Activated CD4-positive, alpha-beta memory T cell treated with anti-CD3 and anti-CD28 coated beads, Interleukin-2, amount 10 ng/mL, durations not matched to agents 7 days and 5 days (primary cell): Measurements from ENCODE around the gene JMY. TPM values are rescaled to one million over a fixed set of nuclear protein-coding genes. Genes with fewer than 3 reads are reported as not detected.

ENCODE experiments used
- CTCF ChIA-PET: fragments of 350-600 bp; sonication (Branson Sonifier 250); formaldehyde crosslinking; loops from one replicate; lab custom pipeline; 2021; ENCODE audit warnings: antibody characterized with exemption, inconsistent platforms; lab: Charles Lee
- POLR2A ChIA-PET: fragments of 350-600 bp; sonication (Branson Sonifier 250); formaldehyde crosslinking; loops from one replicate; lab custom pipeline; 2021; ENCODE audit warnings: antibody characterized with exemption; lab: Charles Lee
- DNase-seq: peaks from one replicate; pipeline ENCODE4 v3.0.0-alpha.2; 2020
- H3K27ac Mint-ChIP-seq: one replicate; pipeline ENCODE4 v1.8.0; 2021; ENCODE audit warnings: mild to moderate bottlenecking, mixed read lengths
- H3K27me3 Mint-ChIP-seq: one replicate; pipeline ENCODE4 v1.8.0; 2021; ENCODE audit warnings: mixed read lengths
- H3K36me3 Mint-ChIP-seq: one replicate; pipeline ENCODE4 v1.8.0; 2021; ENCODE audit warnings: low read depth, mixed read lengths
- H3K4me1 Mint-ChIP-seq: one replicate; pipeline ENCODE4 v1.8.0; 2021; ENCODE audit warnings: mixed read lengths
- H3K4me3 Mint-ChIP-seq: one replicate; pipeline ENCODE4 v1.8.0; 2021; ENCODE audit warnings: mild to moderate bottlenecking, mixed read lengths
- H3K9me3 Mint-ChIP-seq: one replicate; pipeline ENCODE4 v1.8.0; 2021; ENCODE audit warnings: mixed read lengths
- total RNA-seq, 2 experiments: library from RNA; stranded (reverse); gene quantifications; one replicate each; pipeline ENCODE4 v1.2.3, GENCODE V29; 2021

JMY gene
- total RNA-seq, 2 experiments from 2014 or later: 8.5 to 9.0 TPM

DNA sequence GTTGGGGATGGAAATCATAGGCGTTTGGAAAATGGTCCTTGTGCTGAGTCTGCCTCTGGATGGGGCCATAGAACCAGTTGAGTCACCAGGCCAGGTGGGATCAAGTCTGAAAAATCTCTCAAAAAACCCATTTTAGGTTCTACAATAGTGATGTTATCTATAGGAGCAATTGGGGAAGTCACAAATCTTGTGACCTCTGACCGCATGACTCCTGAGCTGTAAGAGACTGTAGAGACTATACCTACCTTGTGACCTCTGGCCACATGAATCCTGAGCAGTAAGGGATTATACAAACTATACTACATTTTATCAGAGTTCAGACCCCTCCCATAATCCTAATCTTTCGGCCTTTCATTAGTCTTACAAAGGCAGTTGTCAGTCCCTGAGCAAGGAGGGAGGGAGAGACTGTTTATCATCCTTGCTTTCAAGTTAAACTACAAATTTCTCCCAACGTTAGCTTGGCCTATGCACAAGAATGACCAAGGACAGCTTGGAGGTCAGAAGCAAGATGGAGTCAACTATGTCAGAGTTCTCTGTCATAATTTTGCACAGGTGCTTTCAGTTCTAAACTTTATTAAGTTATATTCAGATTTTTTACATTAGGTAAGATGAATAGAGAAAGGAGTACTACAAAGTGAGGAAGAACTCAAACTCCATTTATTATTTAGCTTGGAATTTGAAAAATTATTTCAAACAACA is 11.5 kb upstream of the JMY start:
- peaks cover 8% of the 10 kb centered on the region for H3K4me1 Mint-ChIP-seq
- ChIA-PET POLR2A (no interaction called here), CTCF (no interaction called here)

DNA sequence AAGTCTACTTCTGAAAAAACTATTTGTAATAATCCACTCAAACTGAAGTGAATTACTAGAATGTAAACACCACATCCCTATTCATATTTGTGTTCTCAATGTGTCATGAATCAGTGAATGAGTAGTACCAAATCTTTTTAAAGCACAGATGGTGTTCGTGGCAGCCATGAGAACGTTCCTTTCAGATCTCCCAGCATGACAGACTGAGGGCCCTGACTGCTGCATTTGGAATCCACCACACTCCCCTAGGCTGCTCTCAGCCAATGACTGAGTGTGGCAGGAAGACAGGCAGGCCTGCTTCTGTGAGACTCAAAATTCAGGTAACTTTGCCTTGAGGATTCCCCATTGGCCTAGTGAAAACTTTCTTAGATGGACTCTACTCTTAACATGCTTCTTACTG is 10.9 kb upstream of the JMY start:
- DNase-seq: no peak
- CTCF ChIA-PET: no interaction called here

More for the DNA sequence above, 11.5 kb upstream of the JMY start:
- H3K36me3 Mint-ChIP-seq: no peaks in the 10 kb centered on the region
- no peak overlapping the region for H3K4me3 Mint-ChIP-seq
- H3K27me3 Mint-ChIP-seq: no peaks in the 10 kb centered on the region
- no peak overlapping the region for H3K27ac Mint-ChIP-seq
- no peak for DNase-seq
- no peaks in the 10 kb centered on the region for H3K9me3 Mint-ChIP-seq

DNA sequence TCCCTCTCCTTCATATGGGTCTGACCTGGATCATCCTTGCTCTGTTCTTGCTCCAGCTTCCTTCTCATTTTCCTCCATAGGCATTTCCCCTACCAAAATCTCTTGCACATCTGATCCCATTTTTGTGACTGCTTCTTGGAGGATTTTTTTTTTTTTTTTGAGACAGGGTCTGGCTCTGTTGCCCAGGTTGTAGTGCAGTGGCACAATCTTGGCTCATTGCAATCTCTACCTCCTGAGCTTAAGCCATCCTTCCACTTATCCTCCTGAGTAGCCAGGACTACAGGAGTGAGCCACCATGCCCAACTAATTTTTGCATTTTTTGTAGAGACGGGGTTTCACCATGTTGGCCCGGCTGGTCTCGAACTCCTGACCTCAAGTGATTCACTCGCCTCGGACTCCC is 10.5 kb upstream of the JMY start:
- H3K27me3 Mint-ChIP-seq: no peaks in the 10 kb centered on the region
- H3K36me3 Mint-ChIP-seq: no peaks in the 10 kb centered on the region
- POLR2A ChIA-PET: no interaction called here
- no peak overlapping the region for H3K4me3 Mint-ChIP-seq
- no peak for DNase-seq
- no peak overlapping the region for H3K27ac Mint-ChIP-seq
- CTCF ChIA-PET: no interaction called here
- peaks cover 16% of the 10 kb centered on the region for H3K4me1 Mint-ChIP-seq
- no peaks in the 10 kb centered on the region for H3K9me3 Mint-ChIP-seq

More for the DNA sequence above, 10.9 kb upstream of the JMY start:
- Mint-ChIP-seq H3K4me1 (peaks cover 13% of the 10 kb centered on the region), H3K27me3 (no peaks in the 10 kb centered on the region), H3K4me3 (no peak overlapping the region), H3K27ac (no peak overlapping the region), H3K9me3 (no peaks in the 10 kb centered on the region), H3K36me3 (no peaks in the 10 kb centered on the region)
- POLR2A ChIA-PET: no interaction called here

DNA sequence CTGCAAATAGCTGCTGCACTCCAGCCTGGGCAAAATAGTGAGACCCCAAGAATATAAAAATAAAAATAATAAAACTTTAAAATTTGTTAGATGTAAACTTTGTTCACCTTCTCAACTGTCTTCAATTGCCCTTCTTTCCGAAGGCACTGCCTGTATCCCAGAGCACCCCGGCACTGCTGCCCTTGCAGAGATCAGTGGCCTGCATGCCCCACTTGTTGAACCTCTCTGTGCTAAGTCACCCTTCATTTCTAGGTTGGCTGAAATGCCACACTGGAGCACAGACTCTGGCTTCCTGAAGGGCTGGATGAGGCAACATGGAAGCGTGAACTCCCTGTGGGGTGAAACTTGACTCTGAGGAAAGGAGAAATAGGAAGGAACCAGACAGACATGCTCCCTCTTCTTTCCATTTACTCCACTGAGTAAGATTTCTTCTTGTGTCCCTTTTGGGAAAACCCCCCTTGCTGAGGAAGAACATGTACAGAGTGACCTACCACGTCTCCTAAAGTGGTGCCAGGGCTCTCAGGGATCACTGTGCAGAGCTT is 8.4 kb upstream of the JMY start:
- no peak for DNase-seq
- CTCF ChIA-PET: no interaction called here

DNA sequence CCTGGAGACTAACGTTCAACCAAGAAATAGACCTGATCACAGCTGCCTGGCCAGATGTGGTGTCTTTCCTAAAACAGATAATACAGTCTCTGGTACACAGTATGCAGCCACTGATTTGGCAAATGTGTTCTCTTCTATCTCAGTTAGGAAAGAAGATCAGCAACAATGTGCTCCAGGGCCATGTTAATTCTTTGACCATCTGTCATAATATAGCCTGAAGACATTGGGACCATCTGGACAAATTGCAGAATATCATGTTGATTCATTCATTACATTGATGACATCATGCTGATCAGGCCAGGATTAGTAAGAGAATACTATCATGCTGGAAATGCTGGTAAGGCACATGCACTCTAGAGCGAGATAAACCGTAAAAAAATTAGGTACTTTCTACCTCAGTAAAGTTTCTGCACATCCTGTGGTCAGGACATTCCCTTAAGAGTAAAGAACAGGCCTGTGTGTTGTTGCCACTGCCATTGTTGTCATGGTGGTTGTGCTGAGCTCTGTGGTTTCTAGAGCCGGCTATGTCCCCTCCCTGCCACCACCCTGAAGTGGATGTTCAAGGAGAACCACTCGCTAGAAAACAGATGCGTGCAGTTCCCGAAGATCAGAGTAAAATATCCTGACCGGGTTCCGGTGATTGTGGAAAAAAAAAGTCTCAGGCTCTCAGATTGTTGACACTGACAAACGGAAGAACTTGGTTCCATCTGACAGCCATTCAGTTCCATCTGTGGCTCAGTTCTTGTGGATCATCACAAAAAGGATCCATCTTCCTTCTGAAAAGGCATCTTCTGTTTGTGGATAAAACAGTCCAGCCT is 6.4 kb upstream of the JMY start:
- Mint-ChIP-seq H3K36me3 (no peaks in the 10 kb centered on the region), H3K27ac (peak overlapping the region; percentile 61), H3K4me3 (no peak overlapping the region), H3K9me3 (no peaks in the 10 kb centered on the region), H3K27me3 (no peaks in the 10 kb centered on the region), H3K4me1 (peaks cover 16% of the 10 kb centered on the region)
- DNase-seq: peak; percentile 44
- CTCF ChIA-PET: interaction anchor here (0.6 kb wide), 1 partner anchor 10 kb away, joined by 3 read pairs; no protein-coding TSS in a partner anchor
- POLR2A ChIA-PET: interaction anchor here (0.8 kb wide), 1 partner anchor 244 kb away, joined by 3 read pairs; no protein-coding TSS in a partner anchor

More for the DNA sequence above, 8.4 kb upstream of the JMY start:
- H3K4me3 Mint-ChIP-seq: no peak overlapping the region
- peaks cover 16% of the 10 kb centered on the region for H3K4me1 Mint-ChIP-seq
- POLR2A ChIA-PET: no interaction called here
- H3K27ac Mint-ChIP-seq: no peak overlapping the region
- no peaks in the 10 kb centered on the region for H3K27me3 Mint-ChIP-seq
- H3K9me3 Mint-ChIP-seq: no peaks in the 10 kb centered on the region
- no peaks in the 10 kb centered on the region for H3K36me3 Mint-ChIP-seq

DNA sequence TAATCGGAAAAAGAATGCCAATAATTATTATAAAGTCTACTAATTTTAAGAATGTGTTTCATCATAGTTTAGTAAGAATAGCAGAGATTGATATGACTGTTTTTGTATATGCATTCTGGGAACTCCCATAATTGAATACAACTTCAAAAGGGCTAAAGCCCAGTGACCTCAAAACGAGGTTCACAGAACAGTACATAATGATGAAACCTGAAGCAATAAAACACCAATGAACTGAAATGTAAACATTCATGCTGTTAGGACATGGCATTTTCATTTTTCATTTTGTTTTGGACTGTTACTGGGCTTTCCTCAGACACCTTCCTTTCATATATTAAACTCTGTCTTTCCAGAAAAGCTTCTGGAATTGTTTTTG is 684 bp upstream of the JMY start:
- DNase-seq: no peak
- H3K4me1 Mint-ChIP-seq: peaks cover 24% of the 10 kb centered on the region
- ChIA-PET CTCF (no interaction called here), POLR2A (interaction anchor here (1.5 to 2.3 kb wide), 2 partner anchors 250 to 756 kb away, joined by 5 to 6 read pairs; partner anchors contain the start of genes ARSB and MTX3)
- H3K27ac Mint-ChIP-seq: peak overlapping the region; percentile 90
- no peaks in the 10 kb centered on the region for H3K9me3 Mint-ChIP-seq
- peaks cover 4% of the 10 kb centered on the region for H3K36me3 Mint-ChIP-seq
- no peaks in the 10 kb centered on the region for H3K27me3 Mint-ChIP-seq
- H3K4me3 Mint-ChIP-seq: peak overlapping the region; percentile 92

DNA sequence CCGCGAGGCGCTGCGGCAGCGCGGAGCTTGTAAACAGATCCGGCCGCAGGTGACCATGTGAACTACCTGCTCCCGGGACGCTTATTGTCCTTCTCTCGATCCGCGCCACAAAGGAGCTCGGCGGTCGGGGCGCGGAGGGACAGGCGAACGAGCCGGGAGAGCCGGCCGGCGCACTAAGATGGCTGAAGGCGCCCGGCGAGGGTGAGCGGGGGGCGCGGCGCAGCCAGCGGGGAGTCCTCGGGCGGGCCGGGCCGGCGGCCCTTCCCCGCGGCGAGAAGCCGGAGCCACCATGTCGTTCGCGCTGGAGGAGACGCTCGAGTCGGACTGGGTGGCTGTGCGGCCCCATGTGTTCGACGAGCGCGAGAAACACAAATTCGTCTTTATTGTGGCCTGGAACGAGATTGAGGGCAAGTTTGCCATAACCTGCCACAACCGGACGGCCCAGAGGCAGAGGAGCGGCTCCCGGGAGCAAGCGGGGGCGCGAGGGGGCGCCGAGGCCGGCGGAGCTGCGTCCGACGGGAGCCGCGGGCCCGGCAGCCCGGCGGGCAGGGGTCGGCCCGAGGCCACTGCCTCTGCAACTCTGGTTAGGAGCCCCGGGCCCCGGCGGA is 535 bp downstream of the JMY start:
- Mint-ChIP-seq H3K9me3 (no peaks in the 10 kb centered on the region), H3K4me1 (peaks cover 31% of the 10 kb centered on the region), H3K36me3 (peaks cover 8% of the 10 kb centered on the region), H3K4me3 (peak overlapping the region; percentile 92), H3K27ac (peak overlapping the region; percentile 73), H3K27me3 (no peaks in the 10 kb centered on the region)
- ChIA-PET POLR2A (interaction anchor here (0.7 to 2.4 kb wide), 8 partner anchors 18 to 755 kb away, joined by 3 to 26 read pairs (median 5); partner anchors contain the start of genes ARSB, HOMER1, MTX3 and TENT2), CTCF (interaction anchor here (0.6 to 1.0 kb wide), 2 partner anchors 14 to 103 kb away, joined by 3 read pairs; no protein-coding TSS in a partner anchor)
- DNase-seq: peak; percentile 42

DNA sequence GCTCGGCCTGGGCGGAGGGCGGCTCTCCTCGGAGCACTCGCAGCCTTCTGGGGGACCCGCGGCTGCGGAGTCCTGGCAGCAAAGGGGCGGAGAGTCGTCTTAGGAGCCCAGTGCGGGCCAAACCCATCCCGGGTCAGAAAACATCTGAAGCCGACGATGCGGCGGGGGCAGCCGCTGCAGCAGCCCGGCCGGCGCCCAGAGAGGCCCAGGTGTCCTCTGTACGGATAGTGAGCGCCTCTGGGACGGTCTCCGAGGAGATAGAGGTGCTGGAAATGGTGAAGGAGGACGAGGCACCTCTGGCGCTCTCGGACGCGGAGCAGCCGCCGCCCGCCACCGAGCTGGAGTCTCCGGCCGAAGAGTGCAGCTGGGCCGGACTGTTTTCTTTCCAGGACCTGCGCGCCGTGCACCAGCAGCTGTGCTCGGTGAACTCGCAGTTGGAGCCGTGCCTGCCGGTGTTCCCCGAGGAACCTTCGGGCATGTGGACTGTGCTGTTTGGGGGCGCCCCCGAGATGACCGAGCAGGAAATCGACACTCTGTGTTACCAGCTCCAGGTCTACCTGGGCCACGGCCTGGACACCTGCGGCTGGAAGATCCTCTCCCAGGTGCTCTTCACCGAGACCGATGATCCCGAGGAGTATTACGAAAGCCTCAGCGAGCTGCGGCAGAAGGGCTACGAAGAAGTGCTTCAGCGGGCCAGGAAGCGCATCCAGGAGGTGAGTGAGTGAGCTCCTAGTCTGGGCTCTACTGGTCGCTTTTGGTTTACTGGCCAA is 1.2 kb downstream of the JMY start:
- H3K27ac Mint-ChIP-seq: peak overlapping the region; percentile 81
- H3K9me3 Mint-ChIP-seq: no peaks in the 10 kb centered on the region
- peaks cover 38% of the 10 kb centered on the region for H3K4me1 Mint-ChIP-seq
- peak; percentile 49 for DNase-seq
- POLR2A ChIA-PET: interaction anchor here (0.7 to 2.4 kb wide), 8 partner anchors 17 to 876 kb away, joined by 3 to 26 read pairs (median 5); partner anchors contain the start of genes ARSB, HOMER1, MTX3 and TENT2
- peaks cover 8% of the 10 kb centered on the region for H3K36me3 Mint-ChIP-seq
- H3K27me3 Mint-ChIP-seq: no peaks in the 10 kb centered on the region
- CTCF ChIA-PET: interaction anchor here (1.0 to 1.5 kb wide), 2 partner anchors 104 kb away, joined by 3 to 8 read pairs; no protein-coding TSS in a partner anchor
- peak overlapping the region; percentile 92 for H3K4me3 Mint-ChIP-seq

DNA sequence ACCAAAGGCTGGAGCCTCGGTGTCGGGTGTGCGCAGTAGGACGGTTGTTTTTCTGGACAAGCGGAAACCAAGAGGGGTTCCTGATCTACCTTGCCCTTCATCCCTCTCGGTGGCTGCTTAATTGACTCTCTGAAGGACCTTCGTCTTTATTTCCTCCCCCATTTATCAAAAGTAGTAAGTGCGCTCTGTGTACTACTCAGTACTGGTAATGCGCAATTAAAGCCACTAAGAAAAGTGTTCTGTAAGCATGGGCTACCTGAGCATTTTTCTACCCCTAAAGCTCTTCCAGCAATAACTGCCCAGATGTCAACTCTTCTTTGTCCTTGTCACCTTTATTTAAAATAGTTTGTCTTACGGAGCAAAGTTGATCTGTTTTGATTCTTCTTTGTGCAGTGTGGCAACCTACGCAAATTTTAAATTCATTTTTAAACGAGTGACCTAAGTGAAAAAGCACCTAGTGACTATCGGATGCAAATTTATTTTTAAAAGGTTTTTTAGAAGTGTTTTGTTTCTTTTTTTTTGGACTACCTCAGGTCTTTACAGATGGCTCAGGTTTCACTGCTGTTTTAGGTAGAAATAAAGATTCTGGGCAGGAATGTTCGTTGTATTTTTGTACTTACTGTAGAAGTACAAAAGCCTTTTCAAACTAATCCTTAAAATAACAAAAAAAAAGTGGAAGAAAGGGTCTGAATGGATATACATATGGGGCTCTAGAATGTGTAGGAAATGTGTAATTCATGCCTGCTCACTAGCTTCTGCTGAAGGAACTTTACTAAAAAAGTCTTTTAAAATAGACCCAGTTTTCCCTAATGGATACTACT is 2.0 kb downstream of the JMY start:
- H3K36me3 Mint-ChIP-seq: peaks cover 8% of the 10 kb centered on the region
- CTCF ChIA-PET: interaction anchor here (0.6 to 1.5 kb wide), 3 partner anchors 104 to 213 kb away, joined by 4 to 8 read pairs (median 5); no protein-coding TSS in a partner anchor
- peak overlapping the region; percentile 81 for H3K27ac Mint-ChIP-seq
- peak overlapping the region; percentile 92 for H3K4me3 Mint-ChIP-seq
- no peaks in the 10 kb centered on the region for H3K9me3 Mint-ChIP-seq
- POLR2A ChIA-PET: interaction anchor here (0.9 to 2.4 kb wide), 8 partner anchors 18 to 877 kb away, joined by 3 to 26 read pairs (median 5); partner anchors contain the start of genes ARSB, HOMER1, MTX3 and TENT2
- peaks cover 42% of the 10 kb centered on the region for H3K4me1 Mint-ChIP-seq
- no peak for DNase-seq
- H3K27me3 Mint-ChIP-seq: no peaks in the 10 kb centered on the region

DNA sequence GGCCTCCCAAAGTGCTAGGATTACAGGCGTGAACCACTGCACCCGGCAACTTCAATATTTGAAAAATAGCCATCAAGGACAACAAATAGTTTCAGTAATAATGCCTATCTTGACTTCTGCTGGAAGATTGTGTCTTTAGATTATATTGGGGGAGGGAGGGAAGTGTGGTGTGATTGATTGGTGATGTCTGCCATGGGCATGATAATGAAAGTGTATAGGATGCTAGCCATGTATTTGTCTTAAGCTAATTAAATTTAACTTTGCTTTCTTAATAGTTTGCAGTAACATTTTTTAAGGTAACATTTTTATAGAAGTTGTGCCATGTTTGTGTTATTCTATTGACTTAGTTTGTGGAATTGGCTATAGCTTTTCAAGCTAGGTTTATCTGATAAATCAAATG is 4.6 kb downstream of the JMY start:
- ChIA-PET POLR2A (no interaction called here), CTCF (no interaction called here)
- H3K36me3 Mint-ChIP-seq: peaks cover 8% of the 10 kb centered on the region
- H3K9me3 Mint-ChIP-seq: no peaks in the 10 kb centered on the region
- DNase-seq: no peak
- no peaks in the 10 kb centered on the region for H3K27me3 Mint-ChIP-seq
- no peak overlapping the region for H3K27ac Mint-ChIP-seq
- H3K4me3 Mint-ChIP-seq: no peak overlapping the region
- H3K4me1 Mint-ChIP-seq: peaks cover 44% of the 10 kb centered on the region

DNA sequence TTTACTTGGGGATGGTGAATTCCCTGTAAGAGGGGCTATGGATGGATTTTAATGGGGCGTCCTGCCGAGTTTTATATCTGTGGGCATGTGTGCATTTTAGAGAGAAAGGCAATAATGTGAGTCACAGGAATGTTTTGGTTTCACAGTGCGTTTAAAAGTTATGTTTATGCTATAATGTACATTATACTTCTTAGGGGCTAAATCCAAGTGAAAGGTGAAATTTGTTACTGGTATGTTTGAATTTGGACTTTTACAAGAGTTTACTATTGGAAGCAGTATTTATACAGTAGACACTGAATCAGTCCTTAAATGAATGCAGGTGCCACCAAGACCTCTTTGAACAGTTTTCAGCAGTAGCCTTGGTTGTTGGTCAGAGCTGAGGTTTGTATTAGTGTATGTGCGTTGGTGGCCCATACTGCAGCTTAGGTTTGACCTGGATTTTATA is 5.6 kb downstream of the JMY start:
- Mint-ChIP-seq H3K9me3 (no peaks in the 10 kb centered on the region), H3K27ac (no peak overlapping the region), H3K4me3 (no peak overlapping the region), H3K36me3 (peaks cover 8% of the 10 kb centered on the region), H3K4me1 (peaks cover 42% of the 10 kb centered on the region), H3K27me3 (no peaks in the 10 kb centered on the region)
- DNase-seq: no peak
- ChIA-PET POLR2A (interaction anchor here (0.5 kb wide), 1 partner anchor 95 kb away, joined by 3 read pairs; no protein-coding TSS in a partner anchor), CTCF (no interaction called here)
